GM12875 (cell line): ENCODE measurements around the gene DYRK2.

Experiments used
- H3K4me3 ChIP-seq: one replicate; pipeline ENCODE4 v1.5.1; 2011; ENCODE audit warnings: low read depth, low read length, control low read depth
- CTCF ChIP-seq: IDR thresholded peaks from 2 replicates; pipeline ENCODE4 v1.5.1; 2011; ENCODE audit warnings: low read depth, mild to moderate bottlenecking, control low read depth, inconsistent platforms, low read length, moderate library complexity, borderline replicate concordance; ENCODE audit not compliant: insufficient read depth

Gene DYRK2

GRCh38 chr12:67650388-67651131 lies 2.0 kb downstream of the DYRK2 start:
- no peak for TF ChIP-seq CTCF
- peak overlapping the region; percentile 96 for H3K4me3 ChIP-seq

GRCh38 chr12:67651132-67651695 lies 2.7 kb downstream of the DYRK2 start:
- no peak for TF ChIP-seq CTCF
- H3K4me3 ChIP-seq: peak overlapping the region; percentile 96

- no peak for TF ChIP-seq CTCF
- H3K4me3 ChIP-seq: no peak overlapping the region
Observed at GRCh38 chr12:67655829-67656228, 7.3 kb downstream of the DYRK2 start.

GRCh38 chr12:67656251-67656650 lies 7.7 kb downstream of the DYRK2 start:
- no peak overlapping the region for H3K4me3 ChIP-seq
- no peak for TF ChIP-seq CTCF

GRCh38 chr12:67658486-67658885 lies 9.9 kb downstream of the DYRK2 start:
- TF ChIP-seq CTCF: no peak
- H3K4me3 ChIP-seq: no peak overlapping the region

- no peak overlapping the region for H3K4me3 ChIP-seq
- TF ChIP-seq CTCF: no peak
Observed at GRCh38 chr12:67659292-67659691, 10.7 kb downstream of the DYRK2 start.
